HG03442 (cell line): ENCODE data around the gene CDK14.

Experiments
- ATAC-seq: cut with Tn5 transposase; IDR thresholded peaks from one replicate; pipeline ENCODE4 v1.9.1; 2021; ENCODE audit warnings: mild to moderate bottlenecking, moderate library complexity; ENCODE audit not compliant: unreplicated experiment

CDK14 gene

GRCh38 chr7:91080351-91080750, 484.2 kb downstream of the CDK14 start:
- no peak for ATAC-seq

GRCh38 chr7:91082038-91082437, 485.9 kb downstream of the CDK14 start:
- no peak for ATAC-seq

GRCh38 chr7:91082852-91083495, 486.9 kb downstream of the CDK14 start:
- peak; percentile 49 for ATAC-seq

- no peak for ATAC-seq
These were observed 487.9 kb downstream of the CDK14 start for GRCh38 chr7:91083855-91084644.

- no peak for ATAC-seq
These were observed 489.1 kb downstream of the CDK14 start for GRCh38 chr7:91085175-91085574.

GRCh38 chr7:91086200-91086599, 490.1 kb downstream of the CDK14 start:
- no peak for ATAC-seq

GRCh38 chr7:91088156-91088555, 492.0 kb downstream of the CDK14 start:
- ATAC-seq: no peak

- no peak for ATAC-seq
These were observed 492.6 kb downstream of the CDK14 start for GRCh38 chr7:91088691-91089090.

- peak; percentile 79 for ATAC-seq
These were observed 493.4 kb downstream of the CDK14 start for GRCh38 chr7:91089382-91089963.

- no peak for ATAC-seq
These were observed 494.6 kb downstream of the CDK14 start for GRCh38 chr7:91090684-91091083.

GRCh38 chr7:91091631-91092030, 495.5 kb downstream of the CDK14 start:
- no peak for ATAC-seq

GRCh38 chr7:91093181-91093580, 497.1 kb downstream of the CDK14 start:
- ATAC-seq: no peak

GRCh38 chr7:91098566-91098965, 502.4 kb downstream of the CDK14 start:
- no peak for ATAC-seq

- no peak for ATAC-seq
These were observed 507.2 kb downstream of the CDK14 start for GRCh38 chr7:91103363-91103762.

- no peak for ATAC-seq
These were observed 511.3 kb downstream of the CDK14 start for GRCh38 chr7:91107460-91107859.

GRCh38 chr7:91109200-91109599, 513.1 kb downstream of the CDK14 start:
- ATAC-seq: no peak

- no peak for ATAC-seq
These were observed 516.8 kb downstream of the CDK14 start for GRCh38 chr7:91112902-91113341.

GRCh38 chr7:91114232-91114631, 518.1 kb downstream of the CDK14 start:
- no peak for ATAC-seq

- no peak for ATAC-seq
These were observed 530.6 kb downstream of the CDK14 start for GRCh38 chr7:91126762-91127161.

- ATAC-seq: no peak
These were observed 531.2 kb downstream of the CDK14 start for GRCh38 chr7:91127325-91127724.

GRCh38 chr7:91127959-91128358, 531.8 kb downstream of the CDK14 start:
- no peak for ATAC-seq
